K562 (cell line): ENCODE results near the gene GMPR2. TPM values are rescaled to one million over a fixed set of nuclear protein-coding genes. Genes with fewer than 3 reads are reported as not detected.

Experiments used
- EP300 ChIP-seq: IDR thresholded peaks from 2 replicates; pipeline ENCODE4 v1.6.1; 2012; ENCODE audit warnings: low read length, improper control_type of control experiment
- FOXA1 ChIP-seq: fragments of 450-650 bp; IDR thresholded peaks from 2 replicates; pipeline ENCODE4 v1.6.1; 2016; ENCODE audit warnings: mild to moderate bottlenecking, borderline replicate concordance
- GABPA ChIP-seq: fragments of 200-800 bp; sonication (Bioruptor generic); conservative IDR thresholded peaks from 2 replicates; pipeline ENCODE4 v1.6.1; 2016; ENCODE audit warnings: low read depth, missing genetic modification characterization, missing compliant biosample characterization
- MAFG ChIP-seq: fragments of 450-650 bp; conservative IDR thresholded peaks from 2 replicates; pipeline ENCODE4 v1.6.1; 2016; ENCODE audit warnings: missing genetic modification characterization, missing compliant biosample characterization
- PTRF ChIP-seq: fragments of 450-650 bp; IDR thresholded peaks from 2 replicates; pipeline ENCODE4 v1.6.1; 2016; ENCODE audit warnings: mild to moderate bottlenecking, missing genetic modification characterization, missing compliant biosample characterization
- ZNF134 ChIP-seq: fragments of 250-450 bp; sonication (Bioruptor Pico); conservative IDR thresholded peaks from 2 replicates; pipeline ENCODE4 v1.4.0; 2020
- ZNF780A ChIP-seq: fragments of 250-450 bp; sonication (Bioruptor Pico); IDR thresholded peaks from 2 replicates; pipeline ENCODE4 v1.5.0; 2021; ENCODE audit warnings: mild to moderate bottlenecking
- polyA plus RNA-seq, 8 experiments: library from polyadenylated mRNA; depleted of rRNA in 4 of 8; stranded (reverse) in 5 of 8; unstranded in 3 of 8; fragments of >200 nt; fragmentation: Nextera tagmentation in 2 of 8; fragmentation: Illumina TruSeq in 1 of 8; extraction: Ambion mirVana in 2 of 8; extraction: Trizol in 1 of 8; gene quantifications; 2 replicates each; pipeline versions ENCODE4 v1.2.1 to v1.2.3, GENCODE V29; 2011 to 2014; ENCODE audit warnings: inconsistent platforms in 1 of 8, missing spikeins in 1 of 8
- total RNA-seq, 7 experiments: library from RNA; depleted of rRNA in 6 of 7; stranded (reverse); fragments of >200 nt in 6 of 7; fragmentation: Illumina TruSeq in 2 of 7; extraction: Trizol in 2 of 7; gene quantifications; 2 replicates each; pipeline versions ENCODE4 v1.2.1 to v1.2.3, GENCODE V29; 2011 to 2021; ENCODE audit warnings: low replicate concordance in 1 of 7
- TF ChIP-seq, protein P1 (sequence below): fragments of 250-450 bp; sonication (Bioruptor Pico); IDR thresholded peaks from 2 replicates; pipeline ENCODE4 v1.8.0; 2021; ENCODE audit warnings: moderate library complexity, mild to moderate bottlenecking, inconsistent platforms
- TF ChIP-seq, protein P2 (sequence below): fragments of 450-650 bp; formaldehyde crosslinking; IDR thresholded peaks from 2 replicates; pipeline ENCODE4 v1.4.0; 2020; ENCODE audit warnings: mild to moderate bottlenecking, moderate library complexity
- TF ChIP-seq, protein P3 (sequence below): fragments of 200-600 bp; sonication (generic); IDR thresholded peaks from one replicate; pipeline ENCODE4 v1.6.1; 2012; ENCODE audit warnings: mild to moderate bottlenecking, low read depth, low read length, inconsistent platforms
- TF ChIP-seq, protein P4 (sequence below): sonication (generic); formaldehyde crosslinking; IDR thresholded peaks from 2 replicates; pipeline ENCODE4 v1.9.0; 2022; ENCODE audit warnings: mild to moderate bottlenecking, missing genetic modification reagents

Gene GMPR2
- total and polyA plus RNA-seq, 9 of the 15 experiments (the other 6 are each of a cell fraction or from before 2014, with no cell fraction given) = 26.4 to 67.4 (median 36.3) TPM

DNA sequence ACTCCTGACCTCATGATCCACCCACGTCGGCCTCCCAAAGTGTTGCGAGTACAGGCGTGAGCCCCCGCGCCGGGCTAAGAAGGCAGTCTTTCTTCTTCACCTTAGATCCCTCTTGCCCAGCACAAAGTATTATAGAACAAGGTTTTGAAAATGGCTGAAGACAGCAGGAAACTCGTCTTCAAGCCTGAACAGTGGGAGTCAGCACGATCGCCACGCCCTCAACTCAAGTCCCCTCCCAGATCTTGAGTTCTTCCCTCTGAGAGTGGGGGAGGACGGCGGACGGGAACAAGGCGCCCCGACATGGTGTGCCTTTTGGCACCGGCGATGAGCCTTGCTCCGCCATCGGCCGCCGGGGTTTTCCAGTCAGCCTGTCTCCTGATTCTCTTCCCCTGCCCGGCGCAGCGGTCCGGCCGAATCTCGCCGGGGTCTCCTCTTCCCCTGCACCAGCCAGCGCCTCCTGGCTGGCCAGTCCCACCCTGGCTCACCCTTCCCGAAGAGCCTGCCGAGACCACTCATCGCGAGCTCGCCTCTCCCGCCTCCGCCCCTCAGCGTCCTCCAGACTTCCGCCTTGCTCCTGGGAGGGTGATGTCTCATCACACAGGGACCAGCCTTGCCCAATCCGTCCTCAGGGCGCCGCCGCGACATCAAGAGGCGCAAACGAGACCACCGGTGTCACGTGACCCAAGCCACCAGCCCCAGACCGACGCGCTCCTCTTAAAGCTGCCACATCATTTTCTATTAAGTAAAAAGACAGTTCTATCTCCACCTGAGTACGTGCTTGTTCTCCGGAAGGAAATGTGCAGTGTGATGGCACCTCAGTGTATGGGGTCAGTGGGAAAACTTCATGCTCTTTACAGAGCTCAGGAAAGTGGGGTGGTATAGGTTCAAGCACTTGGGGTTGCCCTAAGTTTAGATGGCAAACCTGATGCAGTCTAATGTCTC lies 19.5 kb upstream of the GMPR2 start, which contains the start of gene CHMP4A (continued):
- TF ChIP-seq, protein P1, sequence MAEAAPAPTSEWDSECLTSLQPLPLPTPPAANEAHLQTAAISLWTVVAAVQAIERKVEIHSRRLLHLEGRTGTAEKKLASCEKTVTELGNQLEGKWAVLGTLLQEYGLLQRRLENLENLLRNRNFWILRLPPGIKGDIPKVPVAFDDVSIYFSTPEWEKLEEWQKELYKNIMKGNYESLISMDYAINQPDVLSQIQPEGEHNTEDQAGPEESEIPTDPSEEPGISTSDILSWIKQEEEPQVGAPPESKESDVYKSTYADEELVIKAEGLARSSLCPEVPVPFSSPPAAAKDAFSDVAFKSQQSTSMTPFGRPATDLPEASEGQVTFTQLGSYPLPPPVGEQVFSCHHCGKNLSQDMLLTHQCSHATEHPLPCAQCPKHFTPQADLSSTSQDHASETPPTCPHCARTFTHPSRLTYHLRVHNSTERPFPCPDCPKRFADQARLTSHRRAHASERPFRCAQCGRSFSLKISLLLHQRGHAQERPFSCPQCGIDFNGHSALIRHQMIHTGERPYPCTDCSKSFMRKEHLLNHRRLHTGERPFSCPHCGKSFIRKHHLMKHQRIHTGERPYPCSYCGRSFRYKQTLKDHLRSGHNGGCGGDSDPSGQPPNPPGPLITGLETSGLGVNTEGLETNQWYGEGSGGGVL (CRISPR knock-in tag) = no peak
- peak; percentile 75 for TF ChIP-seq GABPA (tag)
- TF ChIP-seq ZNF134 (CRISPR knock-in tag) = no peak
- TF ChIP-seq MAFG (tag) = no peak
- TF ChIP-seq ZNF780A (CRISPR knock-in tag) = no peak
- TF ChIP-seq, protein P2, sequence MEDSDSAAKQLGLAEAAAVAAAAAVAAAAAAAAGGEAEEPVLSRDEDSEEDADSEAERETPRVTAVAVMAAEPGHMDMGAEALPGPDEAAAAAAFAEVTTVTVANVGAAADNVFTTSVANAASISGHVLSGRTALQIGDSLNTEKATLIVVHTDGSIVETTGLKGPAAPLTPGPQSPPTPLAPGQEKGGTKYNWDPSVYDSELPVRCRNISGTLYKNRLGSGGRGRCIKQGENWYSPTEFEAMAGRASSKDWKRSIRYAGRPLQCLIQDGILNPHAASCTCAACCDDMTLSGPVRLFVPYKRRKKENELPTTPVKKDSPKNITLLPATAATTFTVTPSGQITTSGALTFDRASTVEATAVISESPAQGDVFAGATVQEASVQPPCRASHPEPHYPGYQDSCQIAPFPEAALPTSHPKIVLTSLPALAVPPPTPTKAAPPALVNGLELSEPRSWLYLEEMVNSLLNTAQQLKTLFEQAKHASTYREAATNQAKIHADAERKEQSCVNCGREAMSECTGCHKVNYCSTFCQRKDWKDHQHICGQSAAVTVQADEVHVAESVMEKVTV = peak; percentile 21; the same call in 1 of the 2 replicates
- TF ChIP-seq, protein P3, sequence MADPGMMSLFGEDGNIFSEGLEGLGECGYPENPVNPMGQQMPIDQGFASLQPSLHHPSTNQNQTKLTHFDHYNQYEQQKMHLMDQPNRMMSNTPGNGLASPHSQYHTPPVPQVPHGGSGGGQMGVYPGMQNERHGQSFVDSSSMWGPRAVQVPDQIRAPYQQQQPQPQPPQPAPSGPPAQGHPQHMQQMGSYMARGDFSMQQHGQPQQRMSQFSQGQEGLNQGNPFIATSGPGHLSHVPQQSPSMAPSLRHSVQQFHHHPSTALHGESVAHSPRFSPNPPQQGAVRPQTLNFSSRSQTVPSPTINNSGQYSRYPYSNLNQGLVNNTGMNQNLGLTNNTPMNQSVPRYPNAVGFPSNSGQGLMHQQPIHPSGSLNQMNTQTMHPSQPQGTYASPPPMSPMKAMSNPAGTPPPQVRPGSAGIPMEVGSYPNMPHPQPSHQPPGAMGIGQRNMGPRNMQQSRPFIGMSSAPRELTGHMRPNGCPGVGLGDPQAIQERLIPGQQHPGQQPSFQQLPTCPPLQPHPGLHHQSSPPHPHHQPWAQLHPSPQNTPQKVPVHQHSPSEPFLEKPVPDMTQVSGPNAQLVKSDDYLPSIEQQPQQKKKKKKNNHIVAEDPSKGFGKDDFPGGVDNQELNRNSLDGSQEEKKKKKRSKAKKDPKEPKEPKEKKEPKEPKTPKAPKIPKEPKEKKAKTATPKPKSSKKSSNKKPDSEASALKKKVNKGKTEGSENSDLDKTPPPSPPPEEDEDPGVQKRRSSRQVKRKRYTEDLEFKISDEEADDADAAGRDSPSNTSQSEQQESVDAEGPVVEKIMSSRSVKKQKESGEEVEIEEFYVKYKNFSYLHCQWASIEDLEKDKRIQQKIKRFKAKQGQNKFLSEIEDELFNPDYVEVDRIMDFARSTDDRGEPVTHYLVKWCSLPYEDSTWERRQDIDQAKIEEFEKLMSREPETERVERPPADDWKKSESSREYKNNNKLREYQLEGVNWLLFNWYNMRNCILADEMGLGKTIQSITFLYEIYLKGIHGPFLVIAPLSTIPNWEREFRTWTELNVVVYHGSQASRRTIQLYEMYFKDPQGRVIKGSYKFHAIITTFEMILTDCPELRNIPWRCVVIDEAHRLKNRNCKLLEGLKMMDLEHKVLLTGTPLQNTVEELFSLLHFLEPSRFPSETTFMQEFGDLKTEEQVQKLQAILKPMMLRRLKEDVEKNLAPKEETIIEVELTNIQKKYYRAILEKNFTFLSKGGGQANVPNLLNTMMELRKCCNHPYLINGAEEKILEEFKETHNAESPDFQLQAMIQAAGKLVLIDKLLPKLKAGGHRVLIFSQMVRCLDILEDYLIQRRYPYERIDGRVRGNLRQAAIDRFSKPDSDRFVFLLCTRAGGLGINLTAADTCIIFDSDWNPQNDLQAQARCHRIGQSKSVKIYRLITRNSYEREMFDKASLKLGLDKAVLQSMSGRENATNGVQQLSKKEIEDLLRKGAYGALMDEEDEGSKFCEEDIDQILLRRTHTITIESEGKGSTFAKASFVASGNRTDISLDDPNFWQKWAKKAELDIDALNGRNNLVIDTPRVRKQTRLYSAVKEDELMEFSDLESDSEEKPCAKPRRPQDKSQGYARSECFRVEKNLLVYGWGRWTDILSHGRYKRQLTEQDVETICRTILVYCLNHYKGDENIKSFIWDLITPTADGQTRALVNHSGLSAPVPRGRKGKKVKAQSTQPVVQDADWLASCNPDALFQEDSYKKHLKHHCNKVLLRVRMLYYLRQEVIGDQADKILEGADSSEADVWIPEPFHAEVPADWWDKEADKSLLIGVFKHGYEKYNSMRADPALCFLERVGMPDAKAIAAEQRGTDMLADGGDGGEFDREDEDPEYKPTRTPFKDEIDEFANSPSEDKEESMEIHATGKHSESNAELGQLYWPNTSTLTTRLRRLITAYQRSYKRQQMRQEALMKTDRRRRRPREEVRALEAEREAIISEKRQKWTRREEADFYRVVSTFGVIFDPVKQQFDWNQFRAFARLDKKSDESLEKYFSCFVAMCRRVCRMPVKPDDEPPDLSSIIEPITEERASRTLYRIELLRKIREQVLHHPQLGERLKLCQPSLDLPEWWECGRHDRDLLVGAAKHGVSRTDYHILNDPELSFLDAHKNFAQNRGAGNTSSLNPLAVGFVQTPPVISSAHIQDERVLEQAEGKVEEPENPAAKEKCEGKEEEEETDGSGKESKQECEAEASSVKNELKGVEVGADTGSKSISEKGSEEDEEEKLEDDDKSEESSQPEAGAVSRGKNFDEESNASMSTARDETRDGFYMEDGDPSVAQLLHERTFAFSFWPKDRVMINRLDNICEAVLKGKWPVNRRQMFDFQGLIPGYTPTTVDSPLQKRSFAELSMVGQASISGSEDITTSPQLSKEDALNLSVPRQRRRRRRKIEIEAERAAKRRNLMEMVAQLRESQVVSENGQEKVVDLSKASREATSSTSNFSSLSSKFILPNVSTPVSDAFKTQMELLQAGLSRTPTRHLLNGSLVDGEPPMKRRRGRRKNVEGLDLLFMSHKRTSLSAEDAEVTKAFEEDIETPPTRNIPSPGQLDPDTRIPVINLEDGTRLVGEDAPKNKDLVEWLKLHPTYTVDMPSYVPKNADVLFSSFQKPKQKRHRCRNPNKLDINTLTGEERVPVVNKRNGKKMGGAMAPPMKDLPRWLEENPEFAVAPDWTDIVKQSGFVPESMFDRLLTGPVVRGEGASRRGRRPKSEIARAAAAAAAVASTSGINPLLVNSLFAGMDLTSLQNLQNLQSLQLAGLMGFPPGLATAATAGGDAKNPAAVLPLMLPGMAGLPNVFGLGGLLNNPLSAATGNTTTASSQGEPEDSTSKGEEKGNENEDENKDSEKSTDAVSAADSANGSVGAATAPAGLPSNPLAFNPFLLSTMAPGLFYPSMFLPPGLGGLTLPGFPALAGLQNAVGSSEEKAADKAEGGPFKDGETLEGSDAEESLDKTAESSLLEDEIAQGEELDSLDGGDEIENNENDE = no peak
- no peak for TF ChIP-seq FOXA1
- TF ChIP-seq EP300 = 0 out of 2 replicates have a peak, but pooled peaks have one; percentile 8
- no peak for TF ChIP-seq PTRF (tag)
- TF ChIP-seq, protein P4, sequence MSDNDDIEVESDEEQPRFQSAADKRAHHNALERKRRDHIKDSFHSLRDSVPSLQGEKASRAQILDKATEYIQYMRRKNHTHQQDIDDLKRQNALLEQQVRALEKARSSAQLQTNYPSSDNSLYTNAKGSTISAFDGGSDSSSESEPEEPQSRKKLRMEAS (CRISPR knock-in tag) = peak; percentile 57
